Activated T-cell treated with anti-CD3 and anti-CD28 coated beads, Interleukin-2, amount 50 U/mL, for 72 hours (primary cell): ENCODE data around the gene LPA. TPM values are rescaled to one million over a fixed set of nuclear protein-coding genes. Genes with fewer than 3 reads are reported as not detected.
"Not testable (repeated sequence)": the region's sequence is repeated elsewhere in the genome, so short reads cannot be mapped to it uniquely, and the experiment has no call there.

Experiments used
- ATAC-seq, 2 donors: fragments of 150-1000 bp; cut with Tn5 transposase; replicated peaks in 1 of 2; 2 replicates each; pipeline ENCODE4 v1.10.0; 2021; ENCODE audit warnings: moderate library complexity in 2 of 2, mild to moderate bottlenecking in 1 of 2
- DNase-seq, 2 donors: peaks; one replicate each; pipeline ENCODE4 v3.0.0; 2021 to 2022; ENCODE audit warnings: mixed read lengths in 1 of 2
- H3K27ac Mint-ChIP-seq: one replicate; pipeline ENCODE4 v1.8.0; 2022; ENCODE audit warnings: mild to moderate bottlenecking, moderate library complexity, mixed read lengths
- H3K27me3 Mint-ChIP-seq: one replicate; pipeline ENCODE4 v1.8.0; 2022; ENCODE audit warnings: low read depth, mixed read lengths
- H3K36me3 Mint-ChIP-seq, 2 donors: one replicate each; pipeline ENCODE4 v1.8.0; 2022; ENCODE audit warnings: mixed read lengths in 2 of 2, mild to moderate bottlenecking in 1 of 2; ENCODE audit not compliant: insufficient read depth in 2 of 2
- H3K4me1 Mint-ChIP-seq: one replicate; pipeline ENCODE4 v1.8.0; 2022; ENCODE audit warnings: low read depth, mixed read lengths
- H3K4me3 Mint-ChIP-seq, 2 donors: one replicate each; pipeline ENCODE4 v1.8.0; 2022; ENCODE audit warnings: mild to moderate bottlenecking in 2 of 2, mixed read lengths in 2 of 2, moderate library complexity in 2 of 2
- H3K9me3 Mint-ChIP-seq, 2 donors: one replicate each; pipeline ENCODE4 v1.8.0; 2022; ENCODE audit warnings: mixed read lengths in 2 of 2
- total RNA-seq, 2 donors: library from RNA; stranded (reverse); gene quantifications; one replicate each; pipeline ENCODE4 v1.2.3, GENCODE V29; 2022

The LPA gene
- total RNA-seq, 2 donors from 2014 or later = not detected

GRCh38 chr6:160685762-160686450, 21.8 kb upstream of the LPA start:
- Mint-ChIP-seq H3K4me3 (no peak overlapping the region), H3K4me1 (no peaks in the 10 kb centered on the region), H3K36me3 (no peaks in the 10 kb centered on the region), H3K27me3 (no peaks in the 10 kb centered on the region), H3K9me3 (no peaks in the 10 kb centered on the region), H3K27ac (no peak overlapping the region)
- ATAC-seq = no peak
- no peak for DNase-seq

GRCh38 chr6:160685101-160685761, 21.2 kb upstream of the LPA start:
- DNase-seq, ATAC-seq, H3K27ac Mint-ChIP-seq, H3K36me3 Mint-ChIP-seq, H3K4me1 Mint-ChIP-seq, H3K4me3 Mint-ChIP-seq, H3K27me3 Mint-ChIP-seq, H3K9me3 Mint-ChIP-seq: not testable (repeated sequence)

- no peak for DNase-seq
- Mint-ChIP-seq H3K27ac (no peak overlapping the region), H3K36me3 (no peaks in the 10 kb centered on the region), H3K4me3 (no peak overlapping the region), H3K9me3 (peaks cover 0 to 1% of the 10 kb centered on the region in 2 donors), H3K4me1 (no peaks in the 10 kb centered on the region), H3K27me3 (peaks cover 20% of the 10 kb centered on the region)
- no peak for ATAC-seq
Measured at GRCh38 chr6:160679402-160679769, 15.3 kb upstream of the LPA start.

- no peak for ATAC-seq
- H3K27me3 Mint-ChIP-seq = peaks cover 23% of the 10 kb centered on the region
- H3K4me3 Mint-ChIP-seq = no peak overlapping the region
- H3K4me1 Mint-ChIP-seq = no peaks in the 10 kb centered on the region
- no peaks in the 10 kb centered on the region for H3K36me3 Mint-ChIP-seq
- DNase-seq = no peak
- no peak overlapping the region for H3K27ac Mint-ChIP-seq
- peaks cover 0 to 3% of the 10 kb centered on the region in 2 donors for H3K9me3 Mint-ChIP-seq
Measured at GRCh38 chr6:160678744-160679401, 14.8 kb upstream of the LPA start.

GRCh38 chr6:160678230-160678629, 14.2 kb upstream of the LPA start:
- no peak for DNase-seq
- no peak overlapping the region for H3K27ac Mint-ChIP-seq
- H3K27me3 Mint-ChIP-seq = peaks cover 23% of the 10 kb centered on the region
- H3K4me3 Mint-ChIP-seq = no peak overlapping the region
- ATAC-seq = no peak
- H3K4me1 Mint-ChIP-seq = no peaks in the 10 kb centered on the region
- H3K36me3 Mint-ChIP-seq = peaks cover 0 to 1% of the 10 kb centered on the region in 2 donors
- peaks cover 5 to 7% of the 10 kb centered on the region in 2 donors for H3K9me3 Mint-ChIP-seq

- H3K27ac Mint-ChIP-seq, H3K36me3 Mint-ChIP-seq, H3K4me3 Mint-ChIP-seq, H3K4me1 Mint-ChIP-seq, DNase-seq, ATAC-seq: not testable (repeated sequence)
- peaks cover 23% of the 10 kb centered on the region for H3K27me3 Mint-ChIP-seq
- H3K9me3 Mint-ChIP-seq = peaks cover 9 to 10% of the 10 kb centered on the region in 2 donors
Measured at GRCh38 chr6:160676418-160676817, 12.3 kb upstream of the LPA start.

- H3K27ac Mint-ChIP-seq = no peak overlapping the region
- no peak overlapping the region for H3K4me3 Mint-ChIP-seq
- H3K9me3 Mint-ChIP-seq = peaks cover 4 to 9% of the 10 kb centered on the region in 2 donors
- H3K36me3 Mint-ChIP-seq = peaks cover 0 to 6% of the 10 kb centered on the region in 2 donors
- DNase-seq = no peak
- H3K4me1 Mint-ChIP-seq = no peaks in the 10 kb centered on the region
- H3K27me3 Mint-ChIP-seq = peaks cover 16% of the 10 kb centered on the region
- no peak for ATAC-seq
Measured at GRCh38 chr6:160668589-160668988, 4.5 kb upstream of the LPA start.

- Mint-ChIP-seq H3K4me3 (no peak overlapping the region), H3K9me3 (peaks cover 0 to 4% of the 10 kb centered on the region in 2 donors), H3K27me3 (peaks cover 19% of the 10 kb centered on the region), H3K27ac (no peak overlapping the region), H3K36me3 (peaks cover 0 to 4% of the 10 kb centered on the region in 2 donors), H3K4me1 (no peaks in the 10 kb centered on the region)
- DNase-seq = peak; percentile 30 to 49
- ATAC-seq = peak; percentile 36 to 48
Measured at GRCh38 chr6:160667639-160668481, 3.8 kb upstream of the LPA start.

- Mint-ChIP-seq H3K27ac (no peak overlapping the region), H3K9me3 (no peaks in the 10 kb centered on the region), H3K4me1 (no peaks in the 10 kb centered on the region), H3K4me3 (no peak overlapping the region), H3K27me3 (peaks cover 21% of the 10 kb centered on the region), H3K36me3 (no peaks in the 10 kb centered on the region)
- no peak for ATAC-seq
- no peak for DNase-seq
Measured at GRCh38 chr6:160662842-160663241, 1.2 kb downstream of the LPA start.

GRCh38 chr6:160662429-160662828, 1.6 kb downstream of the LPA start:
- no peak for ATAC-seq
- Mint-ChIP-seq H3K27ac (no peak overlapping the region), H3K27me3 (peaks cover 21% of the 10 kb centered on the region)

GRCh38 chr6:160661216-160661615, 2.9 kb downstream of the LPA start:
- no peak for ATAC-seq
- H3K4me3 Mint-ChIP-seq = no peak overlapping the region
- H3K9me3 Mint-ChIP-seq = no peaks in the 10 kb centered on the region
- H3K27ac Mint-ChIP-seq = no peak overlapping the region
- no peaks in the 10 kb centered on the region for H3K36me3 Mint-ChIP-seq
- no peaks in the 10 kb centered on the region for H3K4me1 Mint-ChIP-seq
- no peak for DNase-seq
- peaks cover 13% of the 10 kb centered on the region for H3K27me3 Mint-ChIP-seq

More at GRCh38 chr6:160662429-160662828, 1.6 kb downstream of the LPA start:
- Mint-ChIP-seq H3K36me3 (no peaks in the 10 kb centered on the region), H3K4me3 (no peak overlapping the region), H3K9me3 (no peaks in the 10 kb centered on the region), H3K4me1 (no peaks in the 10 kb centered on the region)
- no peak for DNase-seq

- peaks cover 5% of the 10 kb centered on the region for H3K27me3 Mint-ChIP-seq
- no peak overlapping the region for H3K27ac Mint-ChIP-seq
- DNase-seq (no peak), ATAC-seq (no peak)
- H3K4me1 Mint-ChIP-seq = no peaks in the 10 kb centered on the region
- H3K4me3 Mint-ChIP-seq = no peak overlapping the region
- no peaks in the 10 kb centered on the region for H3K9me3 Mint-ChIP-seq
- H3K36me3 Mint-ChIP-seq = no peaks in the 10 kb centered on the region
Measured at GRCh38 chr6:160659562-160659961, 4.5 kb downstream of the LPA start.

GRCh38 chr6:160634706-160635105, 29.4 kb downstream of the LPA start:
- no peak overlapping the region for H3K27ac Mint-ChIP-seq
- H3K27me3 Mint-ChIP-seq = no peaks in the 10 kb centered on the region
- no peak overlapping the region for H3K4me3 Mint-ChIP-seq
- H3K9me3 Mint-ChIP-seq = no peaks in the 10 kb centered on the region
- no peaks in the 10 kb centered on the region for H3K36me3 Mint-ChIP-seq
- ATAC-seq = no peak
- DNase-seq = no peak
- no peaks in the 10 kb centered on the region for H3K4me1 Mint-ChIP-seq
